HUES6 (cell line): Measurements from ENCODE around the gene KRT33B.
"Not testable (repeated sequence)": the region's sequence is repeated elsewhere in the genome, so short reads cannot be mapped to it uniquely, and the experiment has no call there.

Source experiments
- H3K27ac ChIP-seq: 2 replicates; pipeline ENCODE4 v1.7.0; 2013; ENCODE audit warnings: low read depth, mild to moderate bottlenecking, low read length, inconsistent platforms
- H3K27me3 ChIP-seq: 2 replicates; pipeline ENCODE4 v1.6.1; 2013; ENCODE audit warnings: low read length; ENCODE audit not compliant: control insufficient read depth, insufficient read depth
- H3K36me3 ChIP-seq: 2 replicates; pipeline ENCODE4 v1.6.1; 2013; ENCODE audit warnings: low read length; ENCODE audit not compliant: control insufficient read depth, insufficient read depth
- H3K4me1 ChIP-seq: 2 replicates; pipeline ENCODE4 v1.6.1; 2013; ENCODE audit warnings: low read length; ENCODE audit not compliant: control insufficient read depth, insufficient read depth
- H3K4me3 ChIP-seq: 2 replicates; pipeline ENCODE4 v1.5.1; 2013; ENCODE audit warnings: low read depth, low read length
- H3K9ac ChIP-seq: one replicate; pipeline ENCODE4 v1.6.1; 2013; ENCODE audit warnings: mild to moderate bottlenecking, low read length
- H3K9me3 ChIP-seq: 2 replicates; pipeline ENCODE4 v1.6.1; 2013; ENCODE audit warnings: low read depth, low read length; ENCODE audit not compliant: control insufficient read depth, insufficient read depth

KRT33B gene

GRCh38 chr17:41406205-41406604 is 36.6 kb upstream of the KRT33B start:
- no peak overlapping the region for H3K9ac ChIP-seq

DNA sequence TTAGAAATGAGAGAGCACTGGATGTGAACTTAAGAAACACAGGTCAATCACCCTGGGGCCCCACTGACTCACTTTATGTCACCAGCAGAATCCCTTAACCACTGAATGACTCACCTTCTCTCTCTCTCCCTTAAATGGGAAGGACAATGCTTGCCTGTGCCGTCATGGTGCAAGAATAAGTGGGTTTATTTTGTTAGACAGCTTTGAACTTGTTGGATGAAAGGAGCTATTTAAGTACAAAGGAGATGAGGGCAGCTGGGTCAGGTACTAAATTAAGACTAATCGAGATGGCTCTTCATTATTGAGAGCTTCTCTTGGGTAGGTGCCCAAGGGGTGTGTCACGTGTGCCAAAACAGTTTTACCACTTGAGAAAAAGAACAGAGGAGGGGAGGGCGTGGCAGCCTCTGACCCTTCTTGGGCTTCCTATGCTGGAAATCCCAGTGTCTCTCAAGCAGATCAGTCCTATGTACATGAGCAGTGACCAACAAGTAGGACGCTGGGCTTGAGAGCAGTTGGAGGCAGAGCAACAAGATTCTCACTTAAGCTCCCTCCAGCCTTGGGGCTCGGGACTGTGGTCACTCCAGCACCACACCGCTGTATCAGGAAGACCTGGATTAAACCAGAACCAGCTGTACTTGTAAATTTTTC is 34.5 kb upstream of the KRT33B start:
- Histone ChIP-seq H3K9ac (no peak overlapping the region), H3K36me3 (no peaks in the 10 kb centered on the region), H3K9me3 (no peaks in the 10 kb centered on the region), H3K4me3 (no peak overlapping the region), H3K27ac (no peak overlapping the region), H3K27me3 (no peaks in the 10 kb centered on the region), H3K4me1 (no peaks in the 10 kb centered on the region)

More at GRCh38 chr17:41406205-41406604, 36.6 kb upstream of the KRT33B start:
- H3K4me1 ChIP-seq, result no peaks in the 10 kb centered on the region
- no peaks in the 10 kb centered on the region for H3K27me3 ChIP-seq
- H3K27ac ChIP-seq, result no peak overlapping the region
- H3K9me3 ChIP-seq, result no peaks in the 10 kb centered on the region
- no peaks in the 10 kb centered on the region for H3K36me3 ChIP-seq
- no peak overlapping the region for H3K4me3 ChIP-seq

DNA sequence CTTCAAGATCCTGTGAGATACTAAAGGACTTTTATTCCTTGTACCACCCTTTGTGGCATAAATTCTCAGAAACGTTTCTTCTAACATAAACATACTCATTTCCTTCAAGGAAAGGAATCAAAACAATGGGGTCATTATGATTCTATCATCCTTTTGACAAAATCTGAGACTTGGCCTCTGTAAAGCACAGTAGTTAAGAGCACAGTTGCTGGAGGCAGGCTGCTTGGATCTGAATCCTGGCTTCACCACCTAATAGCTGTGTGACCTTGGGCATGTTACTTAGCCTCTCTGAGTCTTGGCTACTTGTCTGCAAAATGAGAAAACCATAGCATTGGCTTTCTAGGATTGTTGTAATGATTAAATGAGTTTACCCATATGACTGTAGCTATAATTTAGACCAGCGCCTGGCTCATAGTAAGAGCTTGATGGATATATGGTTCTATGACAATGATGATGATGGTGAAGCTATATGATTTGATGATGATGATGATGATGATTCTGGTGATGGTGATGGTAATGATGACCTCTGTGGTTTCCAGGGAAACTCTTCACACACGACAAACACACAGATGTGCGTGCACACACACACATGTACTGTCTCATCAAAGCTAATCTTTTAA is 33.9 kb upstream of the KRT33B start:
- no peaks in the 10 kb centered on the region for H3K4me1 ChIP-seq
- H3K27me3 ChIP-seq, result no peaks in the 10 kb centered on the region
- H3K27ac ChIP-seq, result no peak overlapping the region
- H3K9me3 ChIP-seq, result no peaks in the 10 kb centered on the region
- H3K36me3 ChIP-seq, result no peaks in the 10 kb centered on the region
- H3K9ac ChIP-seq, result no peak overlapping the region
- no peak overlapping the region for H3K4me3 ChIP-seq

GRCh38 chr17:41402161-41402560 is 32.5 kb upstream of the KRT33B start:
- H3K9ac ChIP-seq, result no peak overlapping the region
- H3K27ac ChIP-seq, result no peak overlapping the region
- no peaks in the 10 kb centered on the region for H3K36me3 ChIP-seq
- no peaks in the 10 kb centered on the region for H3K4me1 ChIP-seq
- no peaks in the 10 kb centered on the region for H3K27me3 ChIP-seq
- no peak overlapping the region for H3K4me3 ChIP-seq
- H3K9me3 ChIP-seq, result no peaks in the 10 kb centered on the region

DNA sequence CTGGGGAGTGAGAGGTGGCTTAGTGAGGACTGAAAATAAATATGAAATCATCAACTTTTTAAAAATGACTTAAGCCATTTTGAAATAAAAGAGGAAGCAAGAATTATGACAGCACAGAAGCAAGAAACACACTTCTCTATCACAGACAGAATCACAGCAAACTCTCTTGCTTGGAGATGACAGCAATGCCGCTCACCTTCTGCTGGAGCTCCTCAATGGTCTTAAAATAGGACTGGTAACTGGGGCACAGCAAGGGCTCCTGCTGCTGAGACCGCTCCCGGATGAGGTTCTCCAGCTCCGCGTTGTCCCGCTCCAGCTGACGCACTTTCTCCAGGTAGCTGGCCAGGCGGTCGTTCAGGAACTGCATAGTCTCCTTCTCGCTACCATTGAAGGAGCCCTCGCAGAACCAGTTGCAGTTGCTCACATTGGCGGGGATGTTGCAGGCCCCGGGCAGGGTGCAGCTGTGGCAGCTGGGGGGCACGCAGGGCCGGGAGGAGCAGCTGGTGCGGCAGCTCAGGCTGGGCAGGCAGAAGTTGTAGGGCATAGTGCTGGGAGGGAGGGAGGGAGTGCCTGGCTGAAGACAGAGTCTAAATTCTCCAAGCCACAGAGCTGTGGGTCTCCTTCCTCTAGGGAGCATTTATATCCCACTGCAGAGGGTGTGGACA is 27.5 kb upstream of the KRT33B start, which contains the start of gene KRT31:
Gene KRT31 (minus strand): TSS at position 613 of the 665 bp plus-strand sequence. CDS start 69 bp downstream, at position 544.
- H3K36me3 ChIP-seq, result no peaks in the 10 kb centered on the region
- no peaks in the 10 kb centered on the region for H3K27me3 ChIP-seq
- H3K27ac ChIP-seq, result no peak within 1 kb of the TSS
- no peaks in the 10 kb centered on the region for H3K9me3 ChIP-seq
- H3K4me3 ChIP-seq, result no peak within 1 kb of the TSS
- H3K4me1 ChIP-seq, result no peaks in the 10 kb centered on the region
- no peak within 1 kb of the TSS for H3K9ac ChIP-seq

DNA sequence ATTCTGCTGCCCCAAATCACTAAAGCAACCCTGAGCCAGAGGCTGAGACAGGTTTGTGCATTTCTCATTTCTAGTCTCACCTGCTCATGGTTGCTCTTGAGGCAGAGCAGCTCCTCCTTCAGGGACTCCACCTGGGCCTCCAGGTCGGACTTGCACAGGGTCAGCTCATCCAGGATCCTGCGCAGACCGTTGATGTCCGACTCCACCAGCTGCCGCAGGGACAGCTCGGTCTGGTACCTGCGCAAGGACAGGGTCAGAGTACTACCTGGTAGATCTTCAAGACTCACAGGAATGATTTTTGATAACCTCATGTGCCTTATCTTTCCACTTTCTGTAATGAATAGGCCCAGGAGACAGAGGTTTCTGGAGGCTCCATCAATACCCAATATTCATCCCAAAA is 26.7 kb upstream of the KRT33B start:
- H3K27me3 ChIP-seq, result no peaks in the 10 kb centered on the region
- H3K4me1 ChIP-seq, result no peaks in the 10 kb centered on the region
- H3K9ac ChIP-seq, result no peak overlapping the region
- no peak overlapping the region for H3K27ac ChIP-seq
- H3K4me3 ChIP-seq, result no peak overlapping the region
- no peaks in the 10 kb centered on the region for H3K9me3 ChIP-seq
- no peaks in the 10 kb centered on the region for H3K36me3 ChIP-seq

DNA sequence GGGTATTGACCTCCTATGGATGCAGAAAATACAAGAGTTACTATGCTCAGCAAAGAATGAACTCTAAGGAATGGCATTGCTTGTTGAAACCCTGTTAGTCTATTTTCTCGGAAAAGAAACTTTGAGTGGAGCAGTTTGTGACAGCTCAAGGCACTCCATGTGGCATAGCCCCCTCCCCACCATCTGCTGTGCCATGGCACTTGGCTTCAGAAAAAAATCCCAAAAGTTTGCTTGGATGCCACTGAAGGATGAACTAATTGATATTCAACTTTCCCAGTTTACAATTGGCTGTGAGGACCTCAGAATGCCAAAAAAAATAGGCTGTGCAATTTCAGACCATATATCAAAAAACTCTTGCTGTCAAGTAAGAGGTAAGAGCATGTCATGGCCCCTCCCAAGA is 26.0 kb upstream of the KRT33B start:
- Histone ChIP-seq H3K4me1 (no peaks in the 10 kb centered on the region), H3K27ac (no peak overlapping the region), H3K9ac (no peak overlapping the region), H3K36me3 (no peaks in the 10 kb centered on the region), H3K9me3 (no peaks in the 10 kb centered on the region), H3K27me3 (no peaks in the 10 kb centered on the region), H3K4me3 (no peak overlapping the region)

DNA sequence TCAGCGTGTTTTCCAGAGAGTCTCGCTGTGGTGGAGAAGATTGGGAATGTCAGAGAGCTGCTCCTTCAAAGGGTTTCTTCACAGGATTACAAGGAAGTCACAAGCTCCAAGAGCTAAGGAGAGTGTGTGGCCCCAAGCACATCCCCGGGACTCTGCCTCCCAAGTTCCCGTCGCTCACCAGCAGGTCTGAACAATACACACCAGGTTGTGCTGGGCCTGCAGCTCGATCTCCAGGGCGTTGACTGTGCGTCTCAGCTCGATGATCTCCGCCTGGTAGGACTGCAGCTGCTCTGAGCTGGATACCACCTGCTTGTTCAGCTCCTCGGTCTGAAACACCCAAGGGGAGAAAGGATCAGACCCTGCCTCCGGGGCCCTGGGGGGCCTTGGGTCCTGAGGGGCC is 25.4 kb upstream of the KRT33B start:
- H3K4me1 ChIP-seq, H3K4me3 ChIP-seq, H3K9me3 ChIP-seq, H3K9ac ChIP-seq, H3K27me3 ChIP-seq, H3K36me3 ChIP-seq, H3K27ac ChIP-seq: not testable (repeated sequence)

- H3K27ac ChIP-seq, result no peak overlapping the region
- H3K36me3 ChIP-seq, result no peaks in the 10 kb centered on the region
Measured at GRCh38 chr17:41394254-41394996, 24.8 kb upstream of the KRT33B start.

GRCh38 chr17:41393826-41394225 is 24.2 kb upstream of the KRT33B start:
- no peak overlapping the region for H3K4me3 ChIP-seq

More at GRCh38 chr17:41394254-41394996, 24.8 kb upstream of the KRT33B start:
- Histone ChIP-seq H3K4me3 (no peak overlapping the region), H3K9me3 (no peaks in the 10 kb centered on the region), H3K9ac (no peak overlapping the region), H3K4me1 (no peaks in the 10 kb centered on the region), H3K27me3 (no peaks in the 10 kb centered on the region)

GRCh38 chr17:41393294-41393693 is 23.7 kb upstream of the KRT33B start:
- Histone ChIP-seq H3K9me3 (no peaks in the 10 kb centered on the region), H3K4me3 (no peak overlapping the region), H3K27ac (no peak overlapping the region), H3K27me3 (no peaks in the 10 kb centered on the region), H3K4me1 (no peaks in the 10 kb centered on the region), H3K9ac (no peak overlapping the region), H3K36me3 (no peaks in the 10 kb centered on the region)

More at GRCh38 chr17:41393826-41394225, 24.2 kb upstream of the KRT33B start:
- H3K27ac ChIP-seq, result no peak overlapping the region
- no peak overlapping the region for H3K9ac ChIP-seq
- H3K36me3 ChIP-seq, result no peaks in the 10 kb centered on the region
- H3K27me3 ChIP-seq, result no peaks in the 10 kb centered on the region
- no peaks in the 10 kb centered on the region for H3K9me3 ChIP-seq
- H3K4me1 ChIP-seq, result no peaks in the 10 kb centered on the region
